DND-41 (cell line): ENCODE measurements around the gene GUCA1A.
A peak's percentile ranks its signal among the peaks of the same experiment; 100 is the strongest.

Experiments
- ATAC-seq: fragments of 200-7000 bp; cut with Tn5 transposase; 3 replicates; pipeline ENCODE4 v1.9.1; 2021; ENCODE audit warnings: low read depth; ENCODE audit not compliant: insufficient read depth
- DNase-seq: peaks from one replicate; pipeline ENCODE4 v3.0.0-alpha.2; 2020
- H2AFZ ChIP-seq: 2 replicates; pipeline ENCODE4 v1.6.0; 2012; ENCODE audit warnings: low read depth, low read length
- H3K27ac ChIP-seq: 2 replicates; pipeline ENCODE4 v1.5.1; 2012; ENCODE audit warnings: low read length, inconsistent platforms
- H3K27me3 ChIP-seq: fragments of 200-600 bp; sonication (generic); 2 replicates; pipeline ENCODE4 v1.6.0; 2012; ENCODE audit warnings: low read length, mild to moderate bottlenecking, inconsistent platforms; ENCODE audit not compliant: insufficient read depth, poor library complexity
- H3K36me3 ChIP-seq: 2 replicates; pipeline ENCODE4 v1.5.1; 2012; ENCODE audit warnings: low read length, inconsistent platforms; ENCODE audit not compliant: insufficient read depth
- H3K4me1 ChIP-seq: 2 replicates; pipeline ENCODE4 v1.5.1; 2012; ENCODE audit warnings: mild to moderate bottlenecking, low read length; ENCODE audit not compliant: insufficient read depth
- H3K4me2 ChIP-seq: 2 replicates; pipeline ENCODE4 v1.6.0; 2012; ENCODE audit warnings: mild to moderate bottlenecking, moderate library complexity, low read length, inconsistent platforms; ENCODE audit not compliant: insufficient read depth
- H3K4me3 ChIP-seq, 2 experiments: fragments of 200-600 bp in 1 of 2; shearing (Covaris generic) in 1 of 2; 2 replicates each; pipeline ENCODE4 v1.5.1; 2012 to 2016; ENCODE audit warnings: inconsistent platforms in 2 of 2, low read length in 2 of 2, mild to moderate bottlenecking in 2 of 2, low read depth in 1 of 2, moderate library complexity in 1 of 2
- H3K79me2 ChIP-seq: 2 replicates; pipeline ENCODE4 v1.6.0; 2012; ENCODE audit warnings: low read length, inconsistent platforms; ENCODE audit not compliant: insufficient read depth
- H3K9ac ChIP-seq: 2 replicates; pipeline ENCODE4 v1.6.0; 2012; ENCODE audit warnings: low read depth, mild to moderate bottlenecking, inconsistent platforms, low read length, moderate library complexity
- H3K9me3 ChIP-seq: 2 replicates; pipeline ENCODE4 v1.5.1; 2012; ENCODE audit warnings: low read length, moderate library complexity, mild to moderate bottlenecking, inconsistent platforms; ENCODE audit not compliant: insufficient read depth, severe bottlenecking
- H4K20me1 ChIP-seq: 2 replicates; pipeline ENCODE4 v1.6.0; 2012; ENCODE audit warnings: low read length; ENCODE audit not compliant: insufficient read depth
- EZH2 ChIP-seq: IDR thresholded peaks from 3 replicates; pipeline ENCODE4 v1.6.1; 2012; ENCODE audit warnings: borderline replicate concordance, low read depth, mild to moderate bottlenecking, moderate library complexity, low read length, inconsistent platforms; ENCODE audit not compliant: severe bottlenecking
- TF ChIP-seq, protein P1 (sequence below): IDR thresholded peaks from 2 replicates; pipeline ENCODE4 v1.5.1; 2012; ENCODE audit warnings: borderline replicate concordance, low read length, moderate library complexity, mild to moderate bottlenecking; ENCODE audit not compliant: poor library complexity, severe bottlenecking; ENCODE audit errors: extremely low read depth

GUCA1A gene

DNA sequence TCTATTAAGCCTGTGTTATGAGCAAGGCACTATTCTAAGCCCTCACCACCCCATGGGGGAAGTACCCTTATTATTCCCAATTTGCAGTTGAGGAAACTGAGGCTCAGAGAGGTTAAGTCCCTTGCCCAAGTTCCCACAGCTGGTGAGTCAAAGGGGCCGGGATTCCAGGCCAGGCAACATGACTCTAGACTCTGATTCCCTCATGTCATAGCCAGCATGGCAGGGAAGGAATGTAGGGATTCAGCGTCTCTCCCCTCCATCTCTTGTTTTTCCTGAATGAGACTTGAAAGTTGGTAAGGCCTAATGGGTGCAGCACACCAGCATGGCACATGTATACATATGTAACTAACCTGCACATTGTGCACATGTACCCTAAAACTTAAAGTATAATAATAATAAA is 37.4 kb upstream of the GUCA1A start:
- H4K20me1 ChIP-seq = no peaks in the 10 kb centered on the region
- no peak for DNase-seq
- ATAC-seq = no peak
- no peaks in the 10 kb centered on the region for H3K9me3 ChIP-seq
- no peak overlapping the region for H3K4me2 ChIP-seq
- H3K27me3 ChIP-seq = no peaks in the 10 kb centered on the region
- H3K4me1 ChIP-seq = no peaks in the 10 kb centered on the region
- TF ChIP-seq, protein P1, sequence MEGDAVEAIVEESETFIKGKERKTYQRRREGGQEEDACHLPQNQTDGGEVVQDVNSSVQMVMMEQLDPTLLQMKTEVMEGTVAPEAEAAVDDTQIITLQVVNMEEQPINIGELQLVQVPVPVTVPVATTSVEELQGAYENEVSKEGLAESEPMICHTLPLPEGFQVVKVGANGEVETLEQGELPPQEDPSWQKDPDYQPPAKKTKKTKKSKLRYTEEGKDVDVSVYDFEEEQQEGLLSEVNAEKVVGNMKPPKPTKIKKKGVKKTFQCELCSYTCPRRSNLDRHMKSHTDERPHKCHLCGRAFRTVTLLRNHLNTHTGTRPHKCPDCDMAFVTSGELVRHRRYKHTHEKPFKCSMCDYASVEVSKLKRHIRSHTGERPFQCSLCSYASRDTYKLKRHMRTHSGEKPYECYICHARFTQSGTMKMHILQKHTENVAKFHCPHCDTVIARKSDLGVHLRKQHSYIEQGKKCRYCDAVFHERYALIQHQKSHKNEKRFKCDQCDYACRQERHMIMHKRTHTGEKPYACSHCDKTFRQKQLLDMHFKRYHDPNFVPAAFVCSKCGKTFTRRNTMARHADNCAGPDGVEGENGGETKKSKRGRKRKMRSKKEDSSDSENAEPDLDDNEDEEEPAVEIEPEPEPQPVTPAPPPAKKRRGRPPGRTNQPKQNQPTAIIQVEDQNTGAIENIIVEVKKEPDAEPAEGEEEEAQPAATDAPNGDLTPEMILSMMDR = no peak
- no peak for TF ChIP-seq EZH2
- no peak overlapping the region for H3K4me3 ChIP-seq
- H3K9ac ChIP-seq = no peak overlapping the region
- H3K27ac ChIP-seq = no peak overlapping the region
- no peak overlapping the region for H2AFZ ChIP-seq
- H3K79me2 ChIP-seq = no peaks in the 10 kb centered on the region
- H3K36me3 ChIP-seq = no peaks in the 10 kb centered on the region

DNA sequence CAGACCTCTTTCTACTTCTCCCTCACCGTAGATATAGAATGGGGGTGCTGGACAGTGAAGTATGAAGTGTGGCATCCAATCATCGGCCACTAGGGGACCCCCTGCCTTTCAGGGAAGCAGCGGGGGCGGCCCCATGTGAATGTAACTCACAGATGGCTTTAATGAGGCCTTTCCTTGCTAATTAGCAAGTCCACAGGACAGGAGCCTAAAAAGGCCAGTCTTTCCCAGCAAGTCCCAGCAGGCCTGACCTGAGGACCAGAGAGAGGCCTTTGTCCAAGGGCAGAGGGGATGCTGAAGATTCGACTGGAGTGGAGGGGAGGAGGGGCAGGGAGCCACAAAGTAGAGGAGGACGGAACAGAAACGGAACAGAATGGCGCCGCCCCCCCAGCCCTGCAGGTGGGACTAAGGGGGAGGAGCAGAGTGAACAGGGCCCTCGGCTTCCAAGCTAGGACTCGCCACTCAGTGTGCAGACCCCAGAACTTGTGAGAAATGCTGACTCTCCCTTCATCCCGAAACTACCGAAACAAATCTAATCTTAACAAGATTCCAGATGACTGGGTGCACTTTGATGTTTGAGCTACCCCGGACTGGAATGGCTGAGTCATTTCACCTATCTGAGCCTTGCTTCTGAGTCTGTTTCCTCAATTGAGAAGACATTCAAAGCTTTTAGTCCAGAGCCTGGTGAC is 36.5 kb upstream of the GUCA1A start:
- no peaks in the 10 kb centered on the region for H3K79me2 ChIP-seq
- no peaks in the 10 kb centered on the region for H3K36me3 ChIP-seq
- TF ChIP-seq, protein P1 = peak; percentile 36
- no peak for TF ChIP-seq EZH2
- H3K4me1 ChIP-seq = no peaks in the 10 kb centered on the region
- no peak overlapping the region for H3K4me2 ChIP-seq
- H3K9me3 ChIP-seq = no peaks in the 10 kb centered on the region
- ATAC-seq (no peak; the same call in 2 of the 3 replicates), DNase-seq (no peak)
- no peak overlapping the region for H3K9ac ChIP-seq
- no peaks in the 10 kb centered on the region for H3K27me3 ChIP-seq
- H3K4me3 ChIP-seq = no peak overlapping the region
- no peak overlapping the region for H2AFZ ChIP-seq
- no peaks in the 10 kb centered on the region for H4K20me1 ChIP-seq
- no peak overlapping the region for H3K27ac ChIP-seq

DNA sequence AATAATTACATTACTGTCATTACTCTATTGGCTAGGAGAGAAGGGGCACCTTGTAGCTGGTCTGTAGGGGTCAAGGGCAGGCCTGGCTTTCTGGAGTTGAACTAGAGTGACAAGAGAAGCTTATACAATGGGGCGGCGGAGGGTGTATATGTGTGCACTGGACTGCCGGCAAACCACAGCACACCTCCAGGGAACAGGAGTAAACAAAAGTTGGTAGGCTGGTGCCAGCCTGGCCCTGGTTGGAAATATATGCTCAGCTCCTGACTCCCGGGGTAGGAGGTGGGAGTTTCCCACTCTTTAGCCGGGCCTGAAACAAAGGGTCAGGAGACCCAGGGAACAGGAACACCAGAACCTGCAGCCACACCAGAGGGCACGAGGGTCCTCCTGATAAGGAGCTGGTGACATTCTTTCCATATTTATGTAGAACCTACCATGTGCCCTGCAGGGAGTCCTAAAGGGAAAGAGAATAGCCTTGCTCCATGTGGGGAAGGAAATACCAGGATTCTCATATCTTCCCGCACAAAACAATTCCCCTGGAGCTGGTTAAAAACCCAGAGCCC is 35.9 kb upstream of the GUCA1A start:
- Histone ChIP-seq H3K36me3 (no peaks in the 10 kb centered on the region), H3K9ac (no peak overlapping the region), H3K4me1 (no peaks in the 10 kb centered on the region), H3K27me3 (no peaks in the 10 kb centered on the region), H3K27ac (no peak overlapping the region), H3K9me3 (no peaks in the 10 kb centered on the region), H3K4me2 (no peak overlapping the region), H3K4me3 (no peak overlapping the region), H2AFZ (no peak overlapping the region), H4K20me1 (no peaks in the 10 kb centered on the region), H3K79me2 (no peaks in the 10 kb centered on the region)
- DNase-seq (no peak), ATAC-seq (no peak)
- TF ChIP-seq, protein P1 = no peak
- no peak for TF ChIP-seq EZH2
